GM12864 (cell line): ENCODE data around the gene COL25A1.

Source experiments
- DNase-seq: peaks from one replicate; pipeline ENCODE4 v3.0.0-alpha.2; 2011; ENCODE audit warnings: low read depth
- H3K4me3 ChIP-seq: 2 replicates; pipeline ENCODE4 v1.5.1; 2011; ENCODE audit warnings: mild to moderate bottlenecking, low read depth, low read length, control low read depth
- CTCF ChIP-seq: IDR thresholded peaks from 2 replicates; pipeline ENCODE4 v1.5.1; 2011; ENCODE audit warnings: low read depth, mild to moderate bottlenecking, moderate library complexity, low read length, control low read depth, inconsistent platforms; ENCODE audit errors: missing control alignments

Gene COL25A1

GRCh38 chr4:109041463-109042360, 260.7 kb downstream of the COL25A1 start:
- no peak for DNase-seq
- TF ChIP-seq CTCF: no peak
- H3K4me3 ChIP-seq: no peak overlapping the region

- no peak for DNase-seq
- no peak overlapping the region for H3K4me3 ChIP-seq
- no peak for TF ChIP-seq CTCF
Observed at GRCh38 chr4:109040441-109040840, 262.0 kb downstream of the COL25A1 start.

- no peak for TF ChIP-seq CTCF
- DNase-seq: no peak
- H3K4me3 ChIP-seq: no peak overlapping the region
Observed at GRCh38 chr4:109037026-109037425, 265.4 kb downstream of the COL25A1 start.

GRCh38 chr4:109033993-109034392, 268.5 kb downstream of the COL25A1 start:
- TF ChIP-seq CTCF: no peak

GRCh38 chr4:109032671-109033070, 269.8 kb downstream of the COL25A1 start:
- H3K4me3 ChIP-seq: no peak overlapping the region
- no peak for TF ChIP-seq CTCF
- no peak for DNase-seq

More at GRCh38 chr4:109033993-109034392, 268.5 kb downstream of the COL25A1 start:
- no peak for DNase-seq
- H3K4me3 ChIP-seq: no peak overlapping the region

GRCh38 chr4:109029987-109030386, 272.5 kb downstream of the COL25A1 start:
- TF ChIP-seq CTCF: no peak
- H3K4me3 ChIP-seq: no peak overlapping the region
- no peak for DNase-seq
